ENCODE data around the gene RTEL1.

GRCh38 chr20:63696628-63697356, 38.7 kb downstream of the RTEL1 start, which contains the start of gene TNFRSF6B:
- TF ChIP-seq EZH2 (IDR thresholded peaks at IDR 0.05; ENCODE audit: borderline replicate concordance, low read length), result no peak
- TF ChIP-seq CTCF (IDR thresholded peaks at IDR 0.05; ENCODE audit: low read length), result no peak
